HEK293 (cell line): ENCODE results near the gene ZNF423.

ENCODE experiments used
- ATF2 ChIP-seq: fragments of 450-650 bp; formaldehyde crosslinking; IDR thresholded peaks from 2 replicates; pipeline ENCODE4 v1.5.1; 2016; ENCODE audit warnings: missing biosample characterization, missing genetic modification characterization, low read depth
- CTCF ChIP-seq: fragments of 450-650 bp; formaldehyde crosslinking; IDR thresholded peaks from 2 replicates; pipeline ENCODE4 v1.5.1; 2016; ENCODE audit warnings: missing biosample characterization, missing genetic modification characterization
- INSM2 ChIP-seq: fragments of 450-650 bp; formaldehyde crosslinking; IDR thresholded peaks from 2 replicates; pipeline ENCODE4 v1.5.1; 2016; ENCODE audit warnings: missing biosample characterization, missing genetic modification characterization
- PRDM6 ChIP-seq: fragments of 450-650 bp; formaldehyde crosslinking; IDR thresholded peaks from 2 replicates; pipeline ENCODE4 v1.5.1; 2017; ENCODE audit warnings: missing biosample characterization, missing genetic modification characterization
- REST ChIP-seq: fragments of 450-650 bp; formaldehyde crosslinking; IDR thresholded peaks from 2 replicates; pipeline ENCODE4 v1.5.1; 2016; ENCODE audit warnings: missing biosample characterization, missing genetic modification characterization
- SP2 ChIP-seq: fragments of 450-650 bp; formaldehyde crosslinking; IDR thresholded peaks from 2 replicates; pipeline ENCODE4 v1.5.1; 2016; ENCODE audit warnings: missing biosample characterization, missing genetic modification characterization
- ZBTB20 ChIP-seq: fragments of 450-650 bp; formaldehyde crosslinking; IDR thresholded peaks from 2 replicates; pipeline ENCODE4 v1.5.1; 2016; ENCODE audit warnings: missing biosample characterization, missing genetic modification characterization
- ZNF114 ChIP-seq: fragments of 450-650 bp; formaldehyde crosslinking; IDR thresholded peaks from 2 replicates; pipeline ENCODE4 v1.5.0; 2017; ENCODE audit warnings: missing biosample characterization, missing genetic modification characterization
- ZNF121 ChIP-seq: fragments of 450-650 bp; formaldehyde crosslinking; IDR thresholded peaks from 2 replicates; pipeline ENCODE4 v1.5.1; 2016; ENCODE audit warnings: missing biosample characterization, missing genetic modification characterization
- ZNF324 ChIP-seq: fragments of 450-650 bp; formaldehyde crosslinking; IDR thresholded peaks from 2 replicates; pipeline ENCODE4 v1.5.1; 2016; ENCODE audit warnings: missing biosample characterization, missing genetic modification characterization
- ZSCAN30 ChIP-seq: fragments of 450-650 bp; IDR thresholded peaks from 2 replicates; pipeline ENCODE4 v1.5.1; 2018; ENCODE audit warnings: missing biosample characterization, mild to moderate bottlenecking, missing genetic modification characterization, moderate library complexity

- TF ChIP-seq CTCF (tag by site-specific recombination): no peak
- TF ChIP-seq ZNF324: no peak
- no peak for TF ChIP-seq ZSCAN30 (tag by site-specific recombination)
- TF ChIP-seq REST (tag by site-specific recombination): no peak
- no peak for TF ChIP-seq PRDM6 (tag by site-specific recombination)
- no peak for TF ChIP-seq ZNF114 (tag by site-specific recombination)
- no peak for TF ChIP-seq ZNF121
- TF ChIP-seq ATF2 (tag by site-specific recombination): no peak
- no peak for TF ChIP-seq INSM2 (tag by site-specific recombination)
- no peak for TF ChIP-seq SP2 (tag by site-specific recombination)
- TF ChIP-seq ZBTB20 (tag by site-specific recombination): no peak
Measured at GRCh38 chr16:49703483-49703882, 152.4 kb downstream of the ZNF423 start.
